Left ventricle myocardium inferior (tissue), 1 donor: ENCODE results near the gene PTN. TPM values are rescaled to one million over a fixed set of nuclear protein-coding genes. Genes with fewer than 3 reads are reported as not detected.
"Not testable (repeated sequence)": the region's sequence is repeated elsewhere in the genome, so short reads cannot be mapped to it uniquely, and the experiment has no call there.

ENCODE experiments used
- DNase-seq: peaks from one replicate; pipeline ENCODE4 v3.0.0-alpha.2; 2020
- H3K27ac ChIP-seq: fragments of 200-600 bp; replicated peaks from 2 replicates; pipeline ENCODE4 v1.8.0; 2021
- H3K27me3 ChIP-seq: fragments of 200-600 bp; 2 replicates; pipeline ENCODE4 v1.8.0; 2021; ENCODE audit warnings: low read depth
- H3K36me3 ChIP-seq: fragments of 200-600 bp; 2 replicates; pipeline ENCODE4 v1.8.0; 2021
- H3K4me1 ChIP-seq: fragments of 200-600 bp; 2 replicates; pipeline ENCODE4 v1.8.0; 2021
- H3K4me3 ChIP-seq: fragments of 200-600 bp; 2 replicates; pipeline ENCODE4 v1.8.0; 2021; ENCODE audit warnings: mild to moderate bottlenecking, moderate library complexity
- H3K9me3 ChIP-seq: fragments of 200-600 bp; replicated peaks from 2 replicates; pipeline ENCODE4 v1.8.0; 2021
- CTCF ChIP-seq: fragments of 200-600 bp; IDR thresholded peaks from 2 replicates; pipeline ENCODE4 v1.8.0; 2021; ENCODE audit warnings: antibody characterized with exemption, mild to moderate bottlenecking, borderline replicate concordance
- intact Hi-C: fragments of 100-400 bp; cut with micrococcal nuclease; formaldehyde crosslinking; loops from one replicate; pipeline ENCODE4 v1.11.0; 2022
- total RNA-seq: library from RNA; stranded (reverse); fragmentation: NEBNext Ultra II Directional; extraction: Animal tissue kit (Norgen Biotek cat#: 25700); gene quantifications from one replicate; pipeline ENCODE4 v1.2.1, GENCODE V29; 2021
- donor health status: DM: no; HTN: yes; CAD: no; lungs with severe emphysema.

PTN gene
- total RNA-seq, 1 donor from 2014 or later, result 11.2 TPM

GRCh38 chr7:137241655-137242360 is 101.7 kb downstream of the PTN start:
- Histone ChIP-seq H3K27ac (no peak overlapping the region), H3K4me1 (no peaks in the 10 kb centered on the region), H3K36me3 (no peaks in the 10 kb centered on the region), H3K4me3 (no peak overlapping the region), H3K27me3 (peaks cover 5% of the 10 kb centered on the region), H3K9me3 (no peaks in the 10 kb centered on the region)
- TF ChIP-seq CTCF, result no peak
- intact Hi-C loops, result no loop called here
- DNase-seq, result no peak

- intact Hi-C loops, H3K27ac ChIP-seq, H3K27me3 ChIP-seq, H3K9me3 ChIP-seq, H3K4me1 ChIP-seq, H3K36me3 ChIP-seq, DNase-seq, H3K4me3 ChIP-seq: not testable (repeated sequence)
Observed at GRCh38 chr7:137239186-137239585, 104.3 kb downstream of the PTN start.

- H3K36me3 ChIP-seq, result no peaks in the 10 kb centered on the region
- H3K4me1 ChIP-seq, result no peaks in the 10 kb centered on the region
- H3K27ac ChIP-seq, result no peak overlapping the region
- H3K4me3 ChIP-seq, result no peak overlapping the region
- no peaks in the 10 kb centered on the region for H3K9me3 ChIP-seq
- TF ChIP-seq CTCF, result no peak
- H3K27me3 ChIP-seq, result no peaks in the 10 kb centered on the region
- intact Hi-C loops, result no loop called here
- no peak for DNase-seq
Observed at GRCh38 chr7:137235434-137235833, 108.1 kb downstream of the PTN start.

GRCh38 chr7:137231167-137231566 is 112.4 kb downstream of the PTN start:
- H3K4me3 ChIP-seq, result no peak overlapping the region
- H3K4me1 ChIP-seq, result no peaks in the 10 kb centered on the region
- intact Hi-C loops, result no loop called here
- H3K36me3 ChIP-seq, result no peaks in the 10 kb centered on the region
- H3K27ac ChIP-seq, result no peak overlapping the region
- H3K27me3 ChIP-seq, result no peaks in the 10 kb centered on the region
- no peaks in the 10 kb centered on the region for H3K9me3 ChIP-seq
- no peak for TF ChIP-seq CTCF
- no peak for DNase-seq

- Histone ChIP-seq H3K27me3 (no peaks in the 10 kb centered on the region), H3K36me3 (no peaks in the 10 kb centered on the region), H3K27ac (no peak overlapping the region), H3K4me3 (no peak overlapping the region), H3K4me1 (no peaks in the 10 kb centered on the region), H3K9me3 (no peaks in the 10 kb centered on the region)
- intact Hi-C loops, result no loop called here
- DNase-seq, result no peak
- TF ChIP-seq CTCF, result no peak
Observed at GRCh38 chr7:137221467-137221866, 122.1 kb downstream of the PTN start.

- no peak for TF ChIP-seq CTCF
- intact Hi-C loops, result no loop called here
- no peaks in the 10 kb centered on the region for H3K27me3 ChIP-seq
- H3K4me3 ChIP-seq, result no peak overlapping the region
- no peak for DNase-seq
- no peak overlapping the region for H3K27ac ChIP-seq
- H3K4me1 ChIP-seq, result no peaks in the 10 kb centered on the region
- no peaks in the 10 kb centered on the region for H3K36me3 ChIP-seq
- H3K9me3 ChIP-seq, result peaks cover 6% of the 10 kb centered on the region
Observed at GRCh38 chr7:137213744-137214143, 129.8 kb downstream of the PTN start.
